ENCODE results near the gene ATP2B2.

GRCh38 chr3:10529809-10530208 lies 24.4 kb upstream of the ATP2B2 start:
- TF ChIP-seq ZNF274 (IDR thresholded peaks at IDR 0.05; ENCODE audit: low read depth, low read length) (no peak), YY1 (IDR thresholded peaks at IDR 0.05; ENCODE audit: insufficient read depth, insufficient read length) (no peak), SUZ12 (IDR thresholded peaks at IDR 0.05; ENCODE audit: extremely low read depth, insufficient read depth, insufficient read length) (no peak)
